NCI-H1436 treated with DMSO at 0.1 percent for 48 hours (cell line): Measurements from ENCODE around the gene EIF3K.

Experiments used
- DNase-seq: peaks from one replicate; lab custom pipeline; 2025; lab: John Stamatoyannopoulos, UW

The EIF3K gene

GRCh38 chr19:38649305-38650171 lies 30.6 kb downstream of the EIF3K start:
- DNase-seq, result no peak

DNA sequence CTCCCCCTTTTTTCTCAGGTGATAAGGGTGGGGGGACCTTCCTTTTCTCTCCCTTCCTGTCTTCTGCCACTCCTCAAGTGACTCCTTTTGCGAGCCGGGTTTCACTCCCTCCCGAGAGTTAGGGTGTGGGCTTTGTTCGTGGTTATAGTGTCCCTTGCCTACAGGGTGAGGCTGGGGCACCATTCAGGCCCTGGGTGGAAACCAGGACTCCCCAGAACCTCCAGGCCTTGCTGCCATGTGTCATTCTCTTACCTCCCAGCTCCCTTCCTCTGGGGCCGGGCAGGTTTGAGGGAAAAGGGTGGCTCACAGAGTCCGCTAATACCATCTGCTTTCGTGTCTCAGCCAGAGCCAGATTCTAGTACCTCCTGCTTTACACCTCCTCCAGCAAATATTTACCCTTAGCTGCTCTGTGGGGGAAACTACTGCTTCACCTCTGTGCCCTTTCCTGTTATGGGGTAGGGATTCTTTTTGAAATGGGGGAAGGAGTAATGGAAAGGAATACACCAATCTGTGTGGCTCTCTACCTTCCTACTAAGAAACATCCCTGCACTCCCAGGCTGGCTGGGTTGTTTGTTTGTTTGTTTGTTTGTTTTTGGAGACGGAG lies 31.3 kb downstream of the EIF3K start:
- DNase-seq, result no peak

DNA sequence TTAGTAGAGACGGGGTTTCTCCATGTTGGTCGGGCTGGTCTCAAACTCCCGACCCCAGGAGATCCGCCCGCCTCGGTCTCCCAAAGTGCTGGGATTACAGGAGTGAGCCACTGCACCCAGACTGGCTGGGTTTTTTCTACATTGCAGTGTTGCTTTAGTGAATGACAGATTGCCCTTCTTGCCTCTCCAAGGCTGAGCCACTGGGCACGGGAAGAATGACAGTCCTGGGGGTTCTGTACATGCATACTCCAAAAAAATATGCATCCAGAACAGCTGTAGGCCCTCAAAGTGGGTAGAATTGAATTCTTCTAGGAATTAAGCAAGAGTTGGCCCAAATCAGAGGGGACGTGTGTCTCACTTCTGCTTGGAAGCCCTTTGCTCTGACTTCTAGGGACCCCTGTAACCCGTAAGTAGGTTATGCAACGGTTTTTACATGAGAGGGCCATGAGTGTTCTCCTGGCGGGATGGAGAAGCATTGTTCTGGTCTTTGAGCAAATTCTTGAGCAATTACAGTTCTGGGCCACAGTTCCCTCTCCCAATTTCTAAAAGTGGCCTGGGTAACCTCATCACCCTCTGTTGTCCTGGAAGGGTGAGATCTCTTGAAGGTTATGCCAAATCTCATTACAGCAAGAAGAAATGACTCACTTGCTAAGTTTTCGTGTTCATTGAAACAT lies 32.1 kb downstream of the EIF3K start:
- no peak for DNase-seq

- DNase-seq, result no peak
Observed at GRCh38 chr19:38653028-38653571, 34.1 kb downstream of the EIF3K start.

DNA sequence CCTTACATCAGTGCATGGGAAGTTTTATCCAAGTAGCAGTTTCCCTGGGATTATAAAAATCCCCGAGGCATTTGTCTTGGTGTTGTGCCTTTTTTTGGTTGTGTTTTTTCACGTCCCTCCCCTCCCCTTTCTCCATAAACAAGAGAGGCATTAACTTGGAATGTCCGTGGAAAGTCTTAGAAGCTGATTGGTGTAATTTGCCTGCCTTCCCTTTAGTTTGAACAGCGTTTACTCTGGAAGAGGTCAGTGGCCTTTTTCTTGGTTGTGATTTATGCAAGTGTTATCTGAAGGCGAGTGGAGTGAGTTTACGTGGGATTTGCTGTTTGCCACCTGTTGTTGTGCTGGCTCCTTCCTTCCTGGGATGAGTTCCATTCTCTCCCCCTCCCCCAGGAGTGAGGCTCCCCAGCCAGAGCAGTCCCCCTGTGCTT lies 35.7 kb downstream of the EIF3K start:
- DNase-seq, result no peak

DNA sequence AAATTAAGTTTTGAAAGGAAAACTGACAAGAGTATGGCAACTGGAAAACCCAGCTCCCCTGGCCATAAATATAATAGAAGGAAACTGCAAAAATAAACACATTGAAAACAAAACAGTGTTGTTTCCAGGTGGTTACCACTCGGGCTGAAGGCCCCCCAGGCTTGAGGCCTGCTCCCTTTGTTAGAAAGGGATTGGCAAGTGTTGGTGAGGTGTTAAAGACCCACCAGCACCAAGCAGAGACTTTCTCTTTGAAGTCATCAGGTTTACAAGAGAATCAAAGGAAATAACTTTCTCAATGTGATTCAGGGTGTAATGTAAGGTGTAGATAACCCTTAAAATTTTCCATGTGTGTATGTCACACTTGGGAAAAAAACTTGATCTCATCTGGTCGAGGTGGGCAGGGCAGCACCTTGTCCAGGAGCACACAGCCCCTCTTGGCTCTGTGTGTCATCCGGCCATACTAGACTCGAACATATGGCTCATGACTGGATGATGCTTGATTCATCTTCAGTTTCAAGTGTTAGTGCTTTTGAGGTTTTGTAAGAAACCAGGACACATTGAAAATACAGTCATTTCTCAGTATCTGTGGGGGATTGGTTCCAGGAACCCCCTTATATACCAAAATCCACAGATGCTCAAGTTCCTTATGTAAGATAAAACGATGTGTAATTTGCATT lies 36.3 kb downstream of the EIF3K start:
- DNase-seq, result no peak

DNA sequence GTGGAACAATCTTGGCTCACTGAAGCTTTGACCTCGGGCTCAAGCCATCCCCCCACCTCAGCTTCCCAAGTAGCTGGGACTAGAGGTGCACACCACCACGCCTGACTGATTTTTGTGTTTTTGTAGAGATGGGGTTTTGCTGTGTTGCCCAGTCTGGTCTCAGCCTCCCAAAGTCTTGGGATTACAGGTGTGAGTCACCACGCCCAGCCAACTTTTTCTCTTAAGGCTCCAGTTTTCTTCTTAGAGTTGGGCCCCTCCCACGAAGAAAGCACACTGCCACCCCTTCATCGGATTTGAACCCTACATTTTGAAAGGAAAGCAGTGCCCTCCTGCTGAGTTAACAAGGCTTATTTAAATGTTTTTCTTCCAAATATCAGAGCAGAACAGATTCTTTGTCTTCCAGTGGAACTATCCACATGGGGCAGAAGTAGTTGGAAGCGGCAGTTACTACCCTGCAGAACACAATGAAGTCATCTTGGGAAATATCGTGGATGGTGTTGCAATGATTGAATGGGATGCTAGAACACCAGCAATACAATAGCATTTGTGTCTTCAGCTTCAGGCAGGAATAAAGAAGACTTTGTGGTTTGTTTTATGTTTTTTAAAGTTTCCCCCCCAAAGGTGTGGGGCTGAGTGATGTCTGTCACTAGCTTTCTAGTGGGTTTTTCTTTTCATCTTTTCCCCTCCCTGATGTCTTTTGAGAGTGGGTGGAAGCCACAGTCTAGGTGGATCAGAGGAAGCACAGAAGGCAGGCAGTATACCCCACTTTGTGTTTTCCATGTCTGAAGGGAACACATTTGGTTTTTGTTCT lies 37.4 kb downstream of the EIF3K start:
- DNase-seq, result no peak

DNA sequence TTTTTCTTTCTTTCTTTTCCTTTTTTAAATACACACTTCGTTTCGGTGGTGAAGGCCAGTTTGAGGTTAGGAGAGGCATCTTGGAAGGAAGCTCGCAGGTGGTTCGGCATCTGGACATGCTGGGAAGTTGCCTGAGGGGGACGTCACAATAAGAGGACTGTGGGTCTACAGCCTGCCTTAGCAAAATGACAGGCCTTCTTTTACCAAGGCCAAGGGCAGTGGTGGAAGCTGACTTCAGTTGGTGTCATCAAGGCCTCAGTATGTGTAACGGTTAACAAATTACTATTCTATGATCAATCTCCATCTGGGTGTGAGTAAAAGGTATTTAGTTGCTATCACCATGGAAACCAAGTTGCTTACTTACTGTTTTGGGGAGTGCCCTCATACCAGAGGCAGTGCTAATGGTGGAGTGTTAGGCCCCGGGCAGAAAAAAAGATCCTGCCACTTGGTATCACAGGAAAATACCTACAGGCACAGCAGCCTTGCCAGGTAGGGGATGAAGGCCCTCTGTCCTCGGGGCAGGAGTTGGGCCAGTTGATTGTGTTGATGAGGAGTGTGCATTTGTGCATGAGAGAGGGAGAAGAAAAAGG lies 38.7 kb downstream of the EIF3K start:
- DNase-seq, result no peak

GRCh38 chr19:38658462-38659306 lies 39.7 kb downstream of the EIF3K start:
- no peak for DNase-seq

DNA sequence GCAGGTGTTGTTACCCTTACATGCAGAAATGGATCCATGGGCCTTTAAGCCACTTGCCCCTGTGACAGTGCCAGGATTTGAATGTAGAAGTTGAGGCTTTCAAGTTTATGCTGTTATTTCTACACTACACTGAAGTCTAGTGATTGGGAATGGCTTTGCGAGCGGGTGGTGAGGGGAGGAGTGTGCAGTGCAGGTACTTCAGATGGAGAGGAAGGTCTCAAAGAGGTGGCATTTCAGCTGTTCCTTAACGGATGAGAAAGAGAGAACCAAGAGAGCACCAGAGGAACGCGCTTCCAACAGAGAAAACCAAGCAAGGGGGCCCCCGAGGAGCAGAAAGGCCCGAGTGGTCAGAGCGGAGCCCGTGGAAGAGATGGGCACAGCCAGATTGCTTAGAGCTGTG lies 41.7 kb downstream of the EIF3K start:
- no peak for DNase-seq

DNA sequence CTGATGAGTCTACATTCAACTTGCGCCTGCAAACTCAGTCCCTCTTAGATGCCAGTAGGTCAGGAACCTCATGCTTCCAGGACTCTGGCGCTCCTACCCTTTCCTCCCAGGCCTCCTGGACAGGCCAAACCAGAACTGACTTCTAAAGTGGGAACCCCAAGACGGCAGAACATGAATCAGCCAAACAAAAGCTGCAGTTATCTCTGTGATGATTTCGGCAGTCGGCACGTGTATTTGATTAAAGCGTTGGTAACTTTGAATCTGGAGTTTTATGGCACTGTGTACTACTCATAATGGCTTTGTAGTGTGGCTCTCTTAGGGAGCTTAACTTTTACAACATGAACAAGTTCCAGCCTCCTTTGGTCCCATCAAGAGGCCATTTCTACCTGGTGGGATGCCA lies 42.1 kb downstream of the EIF3K start:
- DNase-seq, result no peak

DNA sequence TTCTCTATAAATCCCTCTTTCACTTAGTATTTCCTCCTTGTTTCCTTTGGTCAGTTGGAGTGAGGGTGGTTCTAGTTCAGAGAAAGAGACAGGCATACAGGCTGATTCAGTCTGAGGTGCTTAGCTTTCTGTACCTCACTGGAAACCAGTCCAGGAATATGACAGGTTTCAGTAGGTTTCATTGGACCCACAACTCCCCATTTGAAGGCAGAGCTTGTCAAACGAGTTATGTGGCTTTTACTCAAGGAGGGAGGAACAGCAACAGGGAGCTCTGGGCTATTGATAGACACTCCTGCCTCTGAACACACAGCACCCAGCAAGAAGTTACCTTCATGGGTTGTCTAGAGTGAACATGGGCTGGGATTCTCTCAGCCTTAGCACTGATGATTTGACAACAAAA lies 43.0 kb downstream of the EIF3K start:
- DNase-seq, result no peak

DNA sequence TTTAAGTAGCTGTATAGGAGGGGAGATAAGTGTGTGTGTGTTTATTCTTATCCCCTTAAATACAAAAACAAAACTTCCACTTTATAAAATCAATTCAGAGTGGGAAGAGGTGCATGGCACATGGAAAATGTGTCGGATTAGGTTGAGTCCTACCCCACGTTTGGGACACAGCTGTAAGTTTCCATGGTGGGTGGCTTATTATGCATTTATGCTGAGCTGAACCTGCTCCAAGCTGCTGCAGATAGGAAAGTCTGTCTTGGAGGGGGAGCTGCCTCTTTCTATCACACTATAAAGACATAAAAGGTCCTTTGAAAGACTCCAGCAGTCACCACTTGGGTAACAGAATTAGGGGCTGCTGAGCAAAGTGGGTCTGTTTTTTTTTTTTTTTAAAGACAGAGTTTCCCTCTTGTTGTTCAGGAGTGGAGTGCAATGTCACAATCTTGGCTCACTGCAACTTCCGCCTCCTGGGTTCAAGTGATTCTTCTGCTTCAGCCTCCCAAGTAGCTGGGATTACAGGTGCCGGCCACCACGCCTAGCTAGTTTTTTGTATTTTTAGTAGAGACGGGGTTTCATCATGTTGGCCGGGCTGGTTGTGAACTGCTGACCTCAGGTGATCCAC lies 43.7 kb downstream of the EIF3K start:
- DNase-seq, result no peak

GRCh38 chr19:38663156-38663651 lies 44.2 kb downstream of the EIF3K start:
- no peak for DNase-seq

DNA sequence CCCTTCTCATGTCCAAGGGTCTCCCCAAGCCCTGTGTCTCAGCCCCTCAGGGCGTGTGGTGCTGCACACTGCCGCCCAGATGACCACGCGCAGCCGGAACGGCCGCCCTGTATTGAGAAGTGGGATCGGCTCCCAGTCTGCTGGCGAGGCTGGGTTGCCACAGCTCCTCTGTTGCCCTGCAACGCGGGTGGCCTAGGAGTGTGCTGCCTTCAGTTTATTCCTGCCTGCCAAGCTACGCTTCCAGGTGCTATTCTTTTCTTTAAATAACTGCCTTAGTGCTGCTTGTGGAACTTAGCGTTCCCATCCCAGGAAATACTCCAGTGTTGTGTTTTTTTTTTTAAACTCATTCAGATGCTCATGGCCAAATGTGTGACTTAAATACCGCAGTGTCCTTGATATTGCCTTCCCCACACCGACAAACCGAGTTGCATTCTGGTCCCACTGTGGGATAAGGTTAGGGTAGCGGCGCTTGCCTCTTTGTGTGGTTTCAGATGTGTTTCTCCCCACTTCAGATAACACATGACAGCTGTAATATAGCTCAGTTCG lies 45.0 kb downstream of the EIF3K start:
- no peak for DNase-seq

DNA sequence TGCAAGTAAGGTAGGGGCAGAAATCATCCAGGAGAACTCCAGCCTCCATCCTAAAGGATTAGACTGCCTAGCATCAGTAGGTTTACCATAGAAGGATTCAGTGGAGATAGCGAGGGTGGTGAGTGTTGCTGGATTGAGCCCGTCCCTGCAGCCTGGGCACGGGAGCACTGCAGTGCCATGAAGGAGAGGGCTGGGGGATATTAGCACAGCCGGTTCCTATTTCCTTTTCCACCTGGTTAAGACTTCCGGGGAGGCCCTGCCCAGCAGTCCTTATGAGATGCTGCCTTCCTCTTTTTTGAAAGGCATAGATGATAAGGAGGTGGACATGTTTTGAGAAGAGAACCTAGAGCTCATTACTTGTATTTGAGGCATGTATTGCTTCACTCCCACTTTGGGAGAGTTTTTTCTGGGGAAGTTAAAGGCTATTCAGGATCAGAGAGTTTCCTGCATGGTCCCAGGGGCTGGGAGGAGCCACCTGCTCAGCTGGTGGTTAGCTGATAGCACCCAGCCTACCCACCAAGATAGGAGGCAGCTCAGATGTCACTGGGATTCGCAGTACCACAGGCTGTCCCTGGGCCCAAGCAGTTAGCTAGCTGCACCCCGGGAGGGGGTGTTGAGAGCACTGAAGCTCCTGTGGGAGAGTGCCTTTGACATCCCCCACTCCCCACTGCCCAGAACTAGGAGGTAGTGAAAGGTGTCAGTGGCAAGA lies 45.7 kb downstream of the EIF3K start:
- DNase-seq, result no peak

DNA sequence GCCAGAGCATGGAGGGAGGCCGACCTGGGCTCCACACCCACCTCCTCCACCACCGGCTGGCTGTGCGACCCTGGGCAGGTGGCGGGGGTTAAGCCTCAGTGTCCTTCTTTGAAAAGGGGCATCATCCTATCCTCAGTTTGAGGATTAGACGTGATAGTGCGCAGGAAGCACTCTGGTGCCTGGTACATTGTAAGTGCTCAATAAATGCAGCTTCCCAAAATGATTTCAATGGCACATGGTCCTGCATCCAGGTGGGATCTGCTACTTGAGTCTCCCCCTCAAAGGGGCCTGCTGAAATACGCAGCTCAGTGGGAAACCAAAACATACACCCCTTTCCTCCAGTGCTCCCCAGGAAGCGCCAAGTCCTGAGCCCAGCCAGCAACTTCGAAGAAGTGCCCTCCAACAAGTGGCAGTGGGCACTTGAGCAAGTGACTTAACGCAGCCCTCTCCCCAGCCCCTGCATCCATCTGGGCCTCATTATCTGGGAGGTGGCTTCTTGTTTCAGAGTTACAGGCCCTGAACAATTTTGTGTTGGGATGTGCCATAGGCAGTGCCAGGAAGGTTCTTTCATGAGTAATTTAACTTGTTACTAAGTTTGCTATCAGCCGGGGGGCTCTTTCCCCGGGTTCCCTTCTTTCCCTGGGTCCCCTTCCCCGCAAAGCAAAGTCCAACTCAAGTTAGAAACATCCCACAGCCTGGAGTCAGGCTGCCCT lies 46.4 kb downstream of the EIF3K start:
- DNase-seq, result no peak
